ENCODE results near the gene FLAD1. TPM values are rescaled to one million over a fixed set of nuclear protein-coding genes. Genes with fewer than 3 reads are reported as not detected.
A peak's percentile ranks its signal among the peaks of the same experiment; 100 is the strongest.

Gene FLAD1
- total and polyA plus RNA-seq, 2 of the 4 experiments (the other 2 are of a cell fraction) = 26.3 to 37.3 TPM

DNA sequence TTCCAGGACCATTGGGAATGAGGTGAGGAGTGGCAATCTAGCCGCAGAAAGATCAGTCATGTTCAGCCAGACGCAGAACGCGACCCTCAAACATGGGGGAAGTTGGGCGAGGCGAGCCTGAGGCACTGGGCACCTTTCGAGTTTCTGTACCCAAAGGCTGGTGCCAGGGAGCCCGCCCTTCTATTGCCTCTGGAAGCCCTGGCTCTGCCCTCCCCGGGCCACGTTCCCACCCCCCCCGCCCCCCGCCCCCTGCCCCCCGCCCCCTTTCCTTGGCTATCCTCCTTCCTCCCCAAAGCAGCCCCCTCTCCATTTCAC, 17.2 kb downstream of the FLAD1 start:
- H3K4me3 ChIP-seq (ENCODE audit: insufficient read depth, low read depth, low read length) = peak overlapping the region; percentile 75
- H2BK5ac ChIP-seq (ENCODE audit: low read depth, low read length, poor library complexity, severe bottlenecking) = peak overlapping the region; percentile 85
- H4K5ac ChIP-seq (ENCODE audit: low read depth, low read length) = peak overlapping the region; percentile 90
- H4K91ac ChIP-seq (ENCODE audit: insufficient read depth, low read depth, low read length) = peak overlapping the region; percentile 69
- no peak for ATAC-seq (ENCODE audit: low read depth)
- H3K4ac ChIP-seq (ENCODE audit: low read depth, low read length) = peak overlapping the region; percentile 93
- H3K9me1 ChIP-seq (ENCODE audit: insufficient read depth, low read length) = peaks cover 8% of the 10 kb centered on the region
- peak overlapping the region; percentile 76 for H3K23ac ChIP-seq (ENCODE audit: low read depth, low read length)
- in situ Hi-C loops (cut with MboI; ENCODE audit: low sequenced_read_pairs) = no loop called here
- no peak for DNase-seq
- dilution Hi-C loops (cut with HindIII; ENCODE audit: low sequenced_read_pairs, unreplicated experiment) = no loop called here
- H3K18ac ChIP-seq (ENCODE audit: low read depth, low read length) = peak overlapping the region; percentile 95
- BruUV-seq (replicated peaks) = no TSS peak
- H3K4me1 ChIP-seq (ENCODE audit: control insufficient read depth, insufficient read depth, low read length) = peaks cover 19% of the 10 kb centered on the region
- TF ChIP-seq RCOR1 (IDR thresholded peaks at IDR 0.05; ENCODE audit: insufficient replicate concordance, low read length) (no peak), CTCF (conservative IDR thresholded peaks at IDR 0.05; ENCODE audit: low read depth, low read length) (no peak), USF2 (IDR thresholded peaks at IDR 0.05; ENCODE audit: low read depth, low read length) (no peak), POLR2A (IDR thresholded peaks at IDR 0.05; ENCODE audit: low read depth, low read length) (no peak), NFE2L2 (IDR thresholded peaks at IDR 0.05; ENCODE audit: low read depth, low read length) (no peak), MAFK (IDR thresholded peaks at IDR 0.05; ENCODE audit: low read depth, low read length) (no peak), CEBPB (IDR thresholded peaks at IDR 0.05; ENCODE audit: low read depth, low read length) (no peak), CHD1 (IDR thresholded peaks at IDR 0.05; ENCODE audit: low read depth, low read length) (no peak), FOS (IDR thresholded peaks at IDR 0.05; ENCODE audit: low read depth, low read length) (no peak), RAD21 (IDR thresholded peaks at IDR 0.05; ENCODE audit: low read length) (no peak), MAZ (IDR thresholded peaks at IDR 0.05; ENCODE audit: borderline replicate concordance, low read depth, low read length) (no peak), BHLHE40 (IDR thresholded peaks at IDR 0.05; ENCODE audit: low read depth, low read length) (no peak)
- TF ChIP-seq, protein P1, sequence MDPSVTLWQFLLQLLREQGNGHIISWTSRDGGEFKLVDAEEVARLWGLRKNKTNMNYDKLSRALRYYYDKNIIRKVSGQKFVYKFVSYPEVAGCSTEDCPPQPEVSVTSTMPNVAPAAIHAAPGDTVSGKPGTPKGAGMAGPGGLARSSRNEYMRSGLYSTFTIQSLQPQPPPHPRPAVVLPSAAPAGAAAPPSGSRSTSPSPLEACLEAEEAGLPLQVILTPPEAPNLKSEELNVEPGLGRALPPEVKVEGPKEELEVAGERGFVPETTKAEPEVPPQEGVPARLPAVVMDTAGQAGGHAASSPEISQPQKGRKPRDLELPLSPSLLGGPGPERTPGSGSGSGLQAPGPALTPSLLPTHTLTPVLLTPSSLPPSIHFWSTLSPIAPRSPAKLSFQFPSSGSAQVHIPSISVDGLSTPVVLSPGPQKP (IDR thresholded peaks at IDR 0.05; ENCODE audit: borderline replicate concordance, low read depth, low read length) = no peak
- H3K9ac ChIP-seq (ENCODE audit: low read depth, low read length) = peak overlapping the region; percentile 94
- POLR2A ChIA-PET (ENCODE audit: unreplicated experiment) = interaction anchor here (0.6 kb wide), 1 partner anchor 273 kb away, joined by 3 read pairs; the partner anchor contains the start of gene CLK2
- H2AK5ac ChIP-seq (ENCODE audit: low read depth, low read length) = peak overlapping the region; percentile 90
- intact Hi-C loops (cut with micrococcal nuclease) = loop anchor here (2.0 to 5.0 kb wide), 2 partner anchors 52 to 64 kb away; partner anchors contain the start of genes ADAM15 and PMVK
- no CpG with 5 or more reads among the region's 13 CpGs for WGBS, 2 experiments (ENCODE audit: extremely low coverage in 2 of 2, insufficient read length in 1 of 2)
- peak overlapping the region; percentile 100 for H3K4me2 ChIP-seq (ENCODE audit: low read depth, low read length)
- CTCF ChIA-PET = interaction anchor here (1.2 kb wide), 1 partner anchor 17 kb away, joined by 5 read pairs; no protein-coding TSS in a partner anchor
- no peaks in the 10 kb centered on the region for H3K9me3 ChIP-seq (ENCODE audit: control insufficient read depth, insufficient read depth, low read length)
- peaks cover 14 to 45% of the 10 kb centered on the region in 2 experiments for H3K79me1 ChIP-seq (ENCODE audit: low read depth in 1 of 2, low read length in 2 of 2)
- peak overlapping the region; percentile 15 for H3K14ac ChIP-seq (replicated peaks; ENCODE audit: low read depth, low read length)
- peak overlapping the region; percentile 99 for H2AK9ac ChIP-seq (replicated peaks; ENCODE audit: low read depth, low read length, poor library complexity)
- peak overlapping the region; percentile 22; the same call in 1 of the 3 replicates for H2BK15ac ChIP-seq (ENCODE audit: low read depth, low read length)
- no peaks in the 10 kb centered on the region for H3K36me3 ChIP-seq (ENCODE audit: control insufficient read depth, insufficient read depth, low read length)
- peak overlapping the region; percentile 92 for H2AFZ ChIP-seq (replicated peaks; ENCODE audit: low read length, poor library complexity)
- H3K56ac ChIP-seq (ENCODE audit: extremely low read depth, insufficient read depth, low read length) = peak overlapping the region; percentile 79; the same call in 1 of the 2 replicates
- peak overlapping the region; percentile 78; the same call in 1 of the 2 replicates for H2BK120ac ChIP-seq (ENCODE audit: low read depth, low read length)
- peak overlapping the region; percentile 11; the same call in 1 of the 2 replicates for H2BK20ac ChIP-seq (ENCODE audit: low read depth, low read length)
- peak overlapping the region; percentile 91 for H3K27ac ChIP-seq (ENCODE audit: insufficient read depth, low read length)
- no peaks in the 10 kb centered on the region for H4K20me1 ChIP-seq (ENCODE audit: insufficient read depth, low read length)
- H4K8ac ChIP-seq (ENCODE audit: low read depth in 2 of 2, low read length in 2 of 2) = peak overlapping the region; percentile 12 to 90
- no peaks in the 10 kb centered on the region for H3K27me3 ChIP-seq (ENCODE audit: control insufficient read depth, insufficient read depth, low read length)
